Vagina (tissue), 2 donors: ENCODE results near the gene ASB8. TPM values are rescaled to one million over a fixed set of nuclear protein-coding genes. Genes with fewer than 3 reads are reported as not detected.
A peak's percentile ranks its signal among the peaks of the same experiment; 100 is the strongest.

Experiments
- DNase-seq, 2 donors: peaks; one replicate each; pipeline ENCODE4 v3.0.0-alpha.2; 2017; ENCODE audit errors: extremely low spot score in 2 of 2
- H3K27ac ChIP-seq: fragments of 200-600 bp; sonication (generic); one replicate; pipeline ENCODE4 v1.5.1; 2019
- H3K27me3 ChIP-seq: fragments of 200-600 bp; sonication (generic); one replicate; pipeline ENCODE4 v1.5.1; 2019
- H3K36me3 ChIP-seq, 2 donors: fragments of 200-600 bp; sonication (generic); one replicate each; pipeline ENCODE4 v1.5.1; 2017 to 2019
- H3K4me1 ChIP-seq: fragments of 200-600 bp; sonication (generic); one replicate; pipeline ENCODE4 v1.5.1; 2019
- H3K4me3 ChIP-seq, 2 donors: fragments of 200-600 bp; sonication (generic); 1 replicate in 1 of 2; 2 replicates in 1 of 2; pipeline ENCODE4 v1.5.1; 2016 to 2019
- H3K9me3 ChIP-seq: fragments of 200-600 bp; sonication (generic); one replicate; pipeline ENCODE4 v1.5.1; 2019
- POLR2A ChIP-seq, 2 donors: fragments of 450-650 bp; IDR thresholded peaks; one replicate each; pipeline ENCODE4 v1.6.1; 2017; ENCODE audit warnings: antibody characterized with exemption in 2 of 2, mild to moderate bottlenecking in 2 of 2, moderate library complexity in 2 of 2
- POLR2AphosphoS5 ChIP-seq, 2 donors: sonication (generic); formaldehyde crosslinking; IDR thresholded peaks; one replicate each; pipeline ENCODE4 v1.9.0; 2017; ENCODE audit warnings: antibody characterized with exemption in 2 of 2, mild to moderate bottlenecking in 2 of 2, low read depth in 1 of 2; ENCODE audit not compliant: insufficient read depth in 1 of 2
- intact Hi-C: fragments of 100-400 bp; cut with DNase I; formaldehyde crosslinking; loops from one replicate; pipeline ENCODE4 v1.15.1; 2023
- total RNA-seq: library from RNA; depleted of rRNA; stranded (reverse); fragments of >200 nt; gene quantifications from one replicate; pipeline ENCODE4 v1.2.3, GENCODE V29; 2016
- TF ChIP-seq, protein P1 (sequence below), 3 experiments: fragments of 450-650 bp in 2 of 3; fragments of 200-600 bp in 1 of 3; sonication (generic) in 1 of 3; IDR thresholded peaks; one replicate each; pipeline ENCODE4 v1.5.1; 2017 to 2019; ENCODE audit warnings: antibody characterized with exemption in 3 of 3, mild to moderate bottlenecking in 2 of 3, moderate library complexity in 2 of 3

ASB8 gene
- total RNA-seq, 1 donor from 2014 or later: 16.9 TPM

DNA sequence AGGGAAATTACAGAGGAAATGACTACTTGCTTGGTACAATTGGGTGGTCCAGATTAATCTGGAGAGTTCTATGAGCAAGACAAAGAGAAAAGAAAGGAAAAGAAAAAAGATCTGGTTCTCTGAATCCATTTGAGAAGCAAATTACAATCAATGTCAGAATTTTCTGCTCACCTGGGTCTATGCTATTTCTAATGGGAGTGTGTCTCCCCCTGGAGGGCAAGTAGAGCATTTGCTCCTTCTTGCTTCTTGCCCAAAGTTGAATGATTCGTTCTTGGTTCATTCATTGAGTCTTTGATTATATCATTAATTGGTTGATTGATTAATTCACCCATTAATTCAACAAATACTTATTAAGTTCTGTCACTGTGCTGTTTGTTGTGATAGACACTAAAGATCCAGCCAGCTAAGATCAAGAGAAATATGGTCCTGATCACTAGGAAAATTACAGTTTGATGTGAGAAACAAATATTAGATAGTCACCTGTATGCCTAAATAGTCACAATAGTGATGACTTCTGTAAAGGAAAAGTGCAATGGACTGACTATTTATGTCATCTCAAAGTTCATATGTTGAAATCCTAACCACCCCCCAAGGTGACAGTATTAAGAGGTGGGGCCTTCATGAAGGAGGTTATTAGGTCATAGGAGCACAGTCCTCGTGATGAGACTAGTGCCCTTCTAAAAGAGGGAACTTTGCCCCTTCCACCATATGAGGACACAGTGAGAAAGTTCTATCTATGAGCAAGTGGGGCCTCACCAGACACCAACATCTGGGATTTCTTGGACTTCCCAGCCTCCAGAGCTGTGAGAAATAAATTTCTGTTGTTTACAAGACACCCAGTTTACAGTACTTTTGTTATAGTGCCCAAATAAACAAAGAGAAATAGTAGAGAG, 8.0 kb upstream of the ASB8 start:
- no peak for DNase-seq
- H3K4me1 ChIP-seq: no peaks in the 10 kb centered on the region
- no peaks in the 10 kb centered on the region for H3K9me3 ChIP-seq
- intact Hi-C loops: no loop called here
- TF ChIP-seq POLR2A (IDR thresholded peaks at IDR 0.05) (no peak), POLR2AphosphoS5 (IDR thresholded peaks at IDR 0.05; ENCODE audit: insufficient read depth in 1 of 2, low read depth in 1 of 2) (peak in 1 of 2 donors; percentile 22)
- TF ChIP-seq, protein P1, sequence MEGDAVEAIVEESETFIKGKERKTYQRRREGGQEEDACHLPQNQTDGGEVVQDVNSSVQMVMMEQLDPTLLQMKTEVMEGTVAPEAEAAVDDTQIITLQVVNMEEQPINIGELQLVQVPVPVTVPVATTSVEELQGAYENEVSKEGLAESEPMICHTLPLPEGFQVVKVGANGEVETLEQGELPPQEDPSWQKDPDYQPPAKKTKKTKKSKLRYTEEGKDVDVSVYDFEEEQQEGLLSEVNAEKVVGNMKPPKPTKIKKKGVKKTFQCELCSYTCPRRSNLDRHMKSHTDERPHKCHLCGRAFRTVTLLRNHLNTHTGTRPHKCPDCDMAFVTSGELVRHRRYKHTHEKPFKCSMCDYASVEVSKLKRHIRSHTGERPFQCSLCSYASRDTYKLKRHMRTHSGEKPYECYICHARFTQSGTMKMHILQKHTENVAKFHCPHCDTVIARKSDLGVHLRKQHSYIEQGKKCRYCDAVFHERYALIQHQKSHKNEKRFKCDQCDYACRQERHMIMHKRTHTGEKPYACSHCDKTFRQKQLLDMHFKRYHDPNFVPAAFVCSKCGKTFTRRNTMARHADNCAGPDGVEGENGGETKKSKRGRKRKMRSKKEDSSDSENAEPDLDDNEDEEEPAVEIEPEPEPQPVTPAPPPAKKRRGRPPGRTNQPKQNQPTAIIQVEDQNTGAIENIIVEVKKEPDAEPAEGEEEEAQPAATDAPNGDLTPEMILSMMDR (IDR thresholded peaks at IDR 0.05): peak; percentile 57 to 80 (median 79)
- no peaks in the 10 kb centered on the region for H3K36me3 ChIP-seq
- no peak overlapping the region for H3K4me3 ChIP-seq
- no peak overlapping the region for H3K27ac ChIP-seq
- no peaks in the 10 kb centered on the region for H3K27me3 ChIP-seq

- intact Hi-C loops: no loop called here
Observed at GRCh38 chr12:48164451-48164850, 7.1 kb upstream of the ASB8 start.

GRCh38 chr12:48163150-48163747, 5.9 kb upstream of the ASB8 start:
- Histone ChIP-seq H3K27ac (no peak overlapping the region), H3K36me3 (no peaks in the 10 kb centered on the region), H3K9me3 (no peaks in the 10 kb centered on the region), H3K4me3 (no peak overlapping the region), H3K27me3 (no peaks in the 10 kb centered on the region), H3K4me1 (no peaks in the 10 kb centered on the region)
- intact Hi-C loops: no loop called here
- DNase-seq: no peak
- no peak for TF ChIP-seq POLR2AphosphoS5 (IDR thresholded peaks at IDR 0.05; ENCODE audit: insufficient read depth in 1 of 2, low read depth in 1 of 2)
- TF ChIP-seq, protein P1 (IDR thresholded peaks at IDR 0.05): no peak

More at GRCh38 chr12:48164451-48164850, 7.1 kb upstream of the ASB8 start:
- TF ChIP-seq POLR2A (IDR thresholded peaks at IDR 0.05) (no peak), POLR2AphosphoS5 (IDR thresholded peaks at IDR 0.05; ENCODE audit: insufficient read depth in 1 of 2, low read depth in 1 of 2) (no peak)
- TF ChIP-seq, protein P1 (IDR thresholded peaks at IDR 0.05): no peak
- Histone ChIP-seq H3K4me1 (no peaks in the 10 kb centered on the region), H3K27me3 (no peaks in the 10 kb centered on the region), H3K4me3 (no peak overlapping the region), H3K36me3 (no peaks in the 10 kb centered on the region), H3K9me3 (no peaks in the 10 kb centered on the region), H3K27ac (no peak overlapping the region)
- DNase-seq: no peak

- intact Hi-C loops: no loop called here
- no peak overlapping the region for H3K27ac ChIP-seq
- no peaks in the 10 kb centered on the region for H3K36me3 ChIP-seq
- H3K27me3 ChIP-seq: no peaks in the 10 kb centered on the region
- DNase-seq: no peak
- no peaks in the 10 kb centered on the region for H3K9me3 ChIP-seq
- H3K4me3 ChIP-seq: no peak overlapping the region
- TF ChIP-seq POLR2A (IDR thresholded peaks at IDR 0.05) (no peak), POLR2AphosphoS5 (IDR thresholded peaks at IDR 0.05; ENCODE audit: insufficient read depth in 1 of 2, low read depth in 1 of 2) (no peak)
- TF ChIP-seq, protein P1 (IDR thresholded peaks at IDR 0.05): no peak
- peaks cover 9% of the 10 kb centered on the region for H3K4me1 ChIP-seq
Observed at GRCh38 chr12:48160807-48161206, 3.5 kb upstream of the ASB8 start.

DNA sequence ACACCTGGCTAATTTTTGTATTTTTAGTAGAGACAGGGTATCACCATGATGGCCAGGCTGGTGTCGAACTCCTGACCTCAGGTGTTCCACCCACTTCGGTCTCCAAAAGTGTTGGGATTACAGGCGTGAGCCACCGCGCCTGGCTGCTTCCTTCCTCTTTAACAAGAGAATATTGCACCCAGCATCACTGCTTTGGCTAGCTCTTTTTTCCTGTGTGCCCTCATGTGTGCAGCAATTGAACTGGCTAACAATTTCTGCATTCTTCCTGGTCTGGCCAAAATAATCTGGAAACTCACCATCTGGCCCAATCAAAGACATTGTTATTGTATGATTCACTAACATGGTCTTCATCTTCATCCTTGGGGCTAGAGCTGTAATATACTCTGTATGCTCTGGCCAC, 2.7 kb upstream of the ASB8 start:
- TF ChIP-seq POLR2A (IDR thresholded peaks at IDR 0.05): no peak
- TF ChIP-seq, protein P1 (IDR thresholded peaks at IDR 0.05): no peak
- TF ChIP-seq POLR2AphosphoS5 (IDR thresholded peaks at IDR 0.05; ENCODE audit: insufficient read depth in 1 of 2, low read depth in 1 of 2): no peak
- H3K36me3 ChIP-seq: no peaks in the 10 kb centered on the region
- no peak for DNase-seq
- intact Hi-C loops: no loop called here
- H3K9me3 ChIP-seq: no peaks in the 10 kb centered on the region
- no peaks in the 10 kb centered on the region for H3K27me3 ChIP-seq
- peaks cover 9% of the 10 kb centered on the region for H3K4me1 ChIP-seq
- no peak overlapping the region for H3K27ac ChIP-seq
- H3K4me3 ChIP-seq: no peak overlapping the region
